ENCODE measurements around the gene GPM6B. TPM values are rescaled to one million over a fixed set of nuclear protein-coding genes. Genes with fewer than 3 reads are reported as not detected.

GPM6B gene
- total RNA-seq, 4 donors from 2014 or later: 44.0 to 82.4 (median 56.1) TPM

DNA sequence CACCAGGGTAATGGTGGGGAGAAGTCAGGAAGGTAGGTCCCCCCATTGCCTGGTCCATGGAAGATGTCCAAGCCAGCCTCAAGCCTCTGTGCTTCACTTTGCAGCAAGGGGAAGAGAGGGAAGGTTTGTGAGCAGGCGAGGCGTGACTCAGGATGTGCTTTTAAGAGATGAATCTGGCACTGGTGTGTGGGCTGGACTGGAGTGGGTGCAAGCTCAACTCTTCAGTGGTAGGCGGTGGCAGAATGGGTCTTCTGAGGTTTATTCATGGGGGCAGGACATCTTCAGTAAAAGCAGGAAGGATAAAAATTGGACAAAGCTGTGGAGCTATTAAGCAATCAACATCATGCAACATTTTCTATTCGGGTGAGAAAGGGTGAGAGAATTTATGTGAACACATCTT, 19.4 kb downstream of the GPM6B start:
- TF ChIP-seq, protein P1, sequence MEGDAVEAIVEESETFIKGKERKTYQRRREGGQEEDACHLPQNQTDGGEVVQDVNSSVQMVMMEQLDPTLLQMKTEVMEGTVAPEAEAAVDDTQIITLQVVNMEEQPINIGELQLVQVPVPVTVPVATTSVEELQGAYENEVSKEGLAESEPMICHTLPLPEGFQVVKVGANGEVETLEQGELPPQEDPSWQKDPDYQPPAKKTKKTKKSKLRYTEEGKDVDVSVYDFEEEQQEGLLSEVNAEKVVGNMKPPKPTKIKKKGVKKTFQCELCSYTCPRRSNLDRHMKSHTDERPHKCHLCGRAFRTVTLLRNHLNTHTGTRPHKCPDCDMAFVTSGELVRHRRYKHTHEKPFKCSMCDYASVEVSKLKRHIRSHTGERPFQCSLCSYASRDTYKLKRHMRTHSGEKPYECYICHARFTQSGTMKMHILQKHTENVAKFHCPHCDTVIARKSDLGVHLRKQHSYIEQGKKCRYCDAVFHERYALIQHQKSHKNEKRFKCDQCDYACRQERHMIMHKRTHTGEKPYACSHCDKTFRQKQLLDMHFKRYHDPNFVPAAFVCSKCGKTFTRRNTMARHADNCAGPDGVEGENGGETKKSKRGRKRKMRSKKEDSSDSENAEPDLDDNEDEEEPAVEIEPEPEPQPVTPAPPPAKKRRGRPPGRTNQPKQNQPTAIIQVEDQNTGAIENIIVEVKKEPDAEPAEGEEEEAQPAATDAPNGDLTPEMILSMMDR (IDR thresholded peaks at IDR 0.05): no peak
- TF ChIP-seq POLR2AphosphoS5 (IDR thresholded peaks at IDR 0.05) (no peak), EP300 (IDR thresholded peaks at IDR 0.05) (no peak)
- H3K36me3 ChIP-seq: no peaks in the 10 kb centered on the region
- no peaks in the 10 kb centered on the region for H3K9me3 ChIP-seq
- no peak for ATAC-seq
- H3K27me3 ChIP-seq: no peaks in the 10 kb centered on the region
- H3K4me3 ChIP-seq: no peak overlapping the region
- WGBS, 2 donors (ENCODE audit: low coverage in 1 of 2): 71 to 95% methylated on average over 1 to 4 of the region's 4 CpGs
- no peaks in the 10 kb centered on the region for H3K4me1 ChIP-seq
- no peak overlapping the region for H3K27ac ChIP-seq

DNA sequence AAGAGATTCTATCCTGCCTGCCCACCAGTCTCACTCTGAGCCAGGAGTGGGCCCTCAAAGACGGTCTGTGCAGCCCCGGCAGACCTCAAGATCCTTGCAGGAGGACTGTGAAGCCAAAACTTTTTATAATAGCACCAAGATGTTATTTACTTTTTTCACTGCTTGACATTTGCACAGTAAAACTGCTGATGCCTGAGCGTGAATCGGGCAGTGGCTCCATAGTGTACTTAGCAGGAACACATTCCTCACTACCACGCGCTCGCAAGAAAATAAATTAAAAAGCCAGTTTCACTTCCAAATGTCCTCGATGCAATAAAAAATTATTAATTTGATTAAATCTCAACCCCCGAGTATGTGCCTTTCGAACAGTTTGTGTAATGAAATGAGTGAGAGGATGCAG, 22.5 kb downstream of the GPM6B start:
- Histone ChIP-seq H3K4me3 (no peak overlapping the region), H3K27ac (no peak overlapping the region), H3K36me3 (no peaks in the 10 kb centered on the region), H3K9me3 (no peaks in the 10 kb centered on the region), H3K4me1 (peaks cover 0 to 12% (median 0%) of the 10 kb centered on the region in 3 donors), H3K27me3 (no peaks in the 10 kb centered on the region)
- ATAC-seq: no peak
- TF ChIP-seq POLR2A (IDR thresholded peaks at IDR 0.05): no peak
- TF ChIP-seq EP300 (IDR thresholded peaks at IDR 0.05): no peak
- 67 to 87% methylated on average over 6 to 8 of the region's 10 CpGs for WGBS, 2 donors (ENCODE audit: low coverage in 1 of 2)

DNA sequence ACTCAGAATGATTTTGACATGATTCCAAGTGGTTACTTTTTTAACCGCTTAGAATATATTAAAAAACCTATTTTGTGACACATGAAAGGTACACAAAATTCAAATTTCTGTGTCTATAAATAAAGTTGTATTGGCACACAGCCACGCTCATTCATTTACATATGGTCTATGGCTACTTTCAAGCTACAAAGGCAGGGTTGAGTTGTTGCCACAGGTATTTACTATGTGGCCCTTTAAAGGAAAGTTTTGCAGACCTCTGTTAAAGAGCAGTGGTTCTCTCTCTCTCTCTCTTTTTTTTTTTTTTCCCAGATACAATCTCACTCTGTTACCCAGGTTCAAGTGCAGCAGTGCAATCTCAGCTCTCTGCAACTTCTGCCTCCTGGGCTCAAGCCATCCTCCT, 23.0 kb downstream of the GPM6B start:
- H3K36me3 ChIP-seq: no peaks in the 10 kb centered on the region
- WGBS, 2 donors (ENCODE audit: low coverage in 1 of 2): 59 to 69% methylated on average over 2 of the region's 2 CpGs
- TF ChIP-seq EP300 (IDR thresholded peaks at IDR 0.05) (no peak), POLR2AphosphoS5 (IDR thresholded peaks at IDR 0.05) (no peak), POLR2A (IDR thresholded peaks at IDR 0.05) (no peak)
- TF ChIP-seq, protein P1 (IDR thresholded peaks at IDR 0.05): no peak
- H3K4me3 ChIP-seq: no peak overlapping the region
- peak overlapping the region in 1 of 4 donors; percentile 19 for H3K27ac ChIP-seq
- ATAC-seq: no peak
- H3K9me3 ChIP-seq: no peaks in the 10 kb centered on the region
- H3K4me1 ChIP-seq: peaks cover 0 to 12% (median 0%) of the 10 kb centered on the region in 3 donors
- H3K27me3 ChIP-seq: no peaks in the 10 kb centered on the region

DNA sequence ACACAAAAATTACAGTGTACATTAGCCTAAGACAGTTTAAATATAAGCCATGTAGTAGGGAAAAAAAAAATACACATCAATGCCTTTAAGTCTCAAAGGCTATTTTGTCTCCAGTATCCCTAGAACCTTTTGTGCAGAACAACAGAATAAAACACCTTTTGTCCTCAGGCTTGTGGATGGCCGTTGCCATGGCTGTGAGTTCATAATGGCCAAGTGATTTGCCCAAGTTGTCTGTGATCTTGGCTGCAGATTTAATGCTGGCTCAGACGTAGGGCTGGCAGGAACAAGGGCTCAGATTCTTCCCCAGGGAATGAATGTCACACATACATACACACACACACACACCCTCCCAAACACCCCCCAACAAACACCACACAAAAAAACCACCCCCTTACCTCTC, 25.3 kb downstream of the GPM6B start:
- Histone ChIP-seq H3K36me3 (no peaks in the 10 kb centered on the region), H3K9me3 (no peaks in the 10 kb centered on the region), H3K27me3 (no peaks in the 10 kb centered on the region), H3K4me3 (no peak overlapping the region), H3K27ac (peak overlapping the region; percentile 70 to 81 (median 78)), H3K4me1 (peaks cover 0 to 12% (median 0%) of the 10 kb centered on the region in 3 donors)
- ATAC-seq: no peak
- WGBS, 2 donors (ENCODE audit: low coverage in 1 of 2): 0 to 17% methylated on average over 1 to 2 of the region's 2 CpGs
- TF ChIP-seq, protein P1 (IDR thresholded peaks at IDR 0.05): no peak
- TF ChIP-seq EP300 (IDR thresholded peaks at IDR 0.05) (no peak), POLR2AphosphoS5 (IDR thresholded peaks at IDR 0.05) (no peak), POLR2A (IDR thresholded peaks at IDR 0.05) (no peak)

DNA sequence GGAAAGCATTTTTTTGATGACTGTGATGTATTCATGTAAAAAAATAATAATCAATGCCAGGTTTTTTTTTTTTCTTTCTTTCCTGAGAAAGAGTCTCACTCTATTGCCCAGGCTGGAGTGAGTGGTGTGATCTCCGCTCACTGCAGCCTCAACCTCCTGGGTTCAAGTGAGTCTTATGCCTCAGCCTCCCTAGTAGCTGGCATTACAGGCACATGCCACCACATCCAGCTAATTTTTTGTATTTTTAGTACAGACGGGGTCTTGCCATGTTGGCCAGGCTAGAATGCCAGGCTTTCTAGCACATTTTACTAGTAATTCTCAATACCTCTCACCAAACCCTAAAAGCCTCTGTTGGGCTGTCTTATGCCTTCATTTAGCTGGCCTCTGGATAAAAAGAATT, 25.7 kb downstream of the GPM6B start:
- peak overlapping the region; percentile 70 to 81 (median 78) for H3K27ac ChIP-seq
- no peaks in the 10 kb centered on the region for H3K27me3 ChIP-seq
- WGBS, 2 donors (ENCODE audit: low coverage in 1 of 2): 67 to 95% methylated on average over 2 of the region's 2 CpGs
- ATAC-seq: no peak
- H3K36me3 ChIP-seq: no peaks in the 10 kb centered on the region
- no peaks in the 10 kb centered on the region for H3K9me3 ChIP-seq
- TF ChIP-seq, protein P1 (IDR thresholded peaks at IDR 0.05): no peak
- TF ChIP-seq EP300 (IDR thresholded peaks at IDR 0.05) (no peak), POLR2AphosphoS5 (IDR thresholded peaks at IDR 0.05) (no peak), POLR2A (IDR thresholded peaks at IDR 0.05) (no peak)
- H3K4me1 ChIP-seq: peaks cover 0 to 12% (median 0%) of the 10 kb centered on the region in 3 donors
- no peak overlapping the region for H3K4me3 ChIP-seq

Measured in gastroesophageal sphincter (tissue), 4 donors.